Cerebellar nuclear complex (tissue), 1 donor: ENCODE data around the gene FARSB.
"Not testable (repeated sequence)": the region's sequence is repeated elsewhere in the genome, so short reads cannot be mapped to it uniquely, and the experiment has no call there.

Experiments
- DNase-seq, 2 experiments: peaks; one replicate each; lab custom pipeline; 2025; lab: John Stamatoyannopoulos, UW

FARSB gene

DNA sequence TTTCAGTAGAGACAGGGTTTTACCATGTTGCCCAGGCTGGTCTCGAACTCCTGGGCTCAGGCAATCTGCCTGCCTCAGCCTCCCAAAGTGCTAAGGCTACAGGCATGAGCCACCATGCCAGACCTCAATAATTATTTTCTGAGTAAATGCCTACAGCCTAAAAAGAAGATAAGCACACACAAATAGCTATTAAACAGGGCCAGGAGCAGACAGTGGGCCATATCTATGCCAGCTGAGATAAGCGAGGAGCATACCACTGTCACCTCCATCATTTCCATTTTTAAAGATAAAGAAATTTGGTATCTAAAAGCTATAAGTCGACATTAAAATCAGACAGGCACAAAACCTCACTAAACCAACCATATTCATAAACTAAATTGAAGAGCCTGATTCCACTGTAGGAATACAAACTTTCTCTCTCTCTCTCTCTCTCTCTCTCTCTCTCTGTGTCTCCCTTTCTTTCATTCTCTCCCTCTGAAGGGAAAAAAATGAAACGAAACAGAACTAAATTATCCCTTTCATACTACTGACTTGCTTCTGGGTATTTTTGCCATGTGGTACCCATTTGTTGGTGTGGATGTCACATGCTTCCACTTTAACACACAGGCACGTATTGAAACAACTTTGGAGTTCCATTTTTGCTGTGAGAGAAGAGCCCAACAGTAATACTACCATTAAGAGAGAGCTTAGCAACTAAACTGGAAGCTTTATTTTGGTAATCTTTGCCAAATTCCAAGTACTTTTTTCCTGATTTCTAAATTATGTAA is 51.0 kb downstream of the FARSB start:
- no peak for DNase-seq

DNA sequence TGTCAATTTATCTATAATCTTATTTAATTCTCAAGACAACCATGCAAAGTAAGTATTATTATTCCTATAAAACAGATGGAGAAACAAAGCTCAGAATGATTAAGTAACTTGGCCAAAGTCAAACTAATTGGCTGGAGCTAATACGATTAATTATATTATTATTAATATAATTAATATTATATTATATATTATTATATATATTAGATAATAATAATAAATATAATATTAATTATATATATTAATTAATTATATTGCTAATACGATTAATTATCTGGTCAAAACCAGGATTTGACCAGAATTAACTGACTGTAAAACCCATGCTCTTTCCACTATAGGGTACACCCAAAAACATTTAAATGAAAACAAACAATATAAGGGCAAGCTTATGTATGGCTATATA is 52.4 kb downstream of the FARSB start:
- no peak for DNase-seq

DNA sequence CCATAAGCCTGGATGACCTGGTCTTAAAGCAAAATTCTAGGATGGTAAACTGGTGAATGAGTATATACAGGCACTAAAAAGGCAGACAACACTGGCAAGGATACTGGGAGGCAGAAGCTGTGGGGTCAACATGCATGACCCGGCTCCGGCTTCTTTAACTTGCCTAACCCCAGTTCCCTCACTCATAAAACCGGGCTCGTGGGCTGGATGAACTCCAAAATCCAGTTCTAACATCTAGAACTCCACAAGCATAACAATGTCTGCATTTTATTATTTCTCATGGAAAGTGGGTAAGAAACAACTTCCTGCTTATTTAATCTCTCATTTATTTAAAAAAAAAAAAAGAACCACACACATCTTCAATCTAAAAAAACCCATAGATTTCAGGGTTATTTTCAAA is 57.3 kb downstream of the FARSB start:
- DNase-seq = no peak

DNA sequence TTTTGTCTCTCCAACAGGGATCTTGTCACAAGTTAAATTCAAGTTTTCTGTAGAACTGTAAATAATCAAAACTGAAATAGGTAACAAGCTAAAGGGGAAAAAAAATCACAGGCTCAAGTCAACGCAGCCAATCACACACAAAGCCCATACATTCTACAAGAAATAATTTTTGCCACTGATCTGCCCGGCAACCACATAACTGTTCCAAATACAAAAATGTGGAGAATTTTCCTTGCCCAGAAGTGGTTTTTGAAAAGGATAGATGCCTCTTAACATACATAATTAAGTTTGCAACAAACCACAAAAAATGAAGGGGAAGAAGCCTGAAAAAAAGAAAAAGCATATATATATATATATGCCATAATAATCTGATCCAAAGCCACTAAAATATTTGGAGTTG is 60.3 kb downstream of the FARSB start:
- no peak for DNase-seq

DNA sequence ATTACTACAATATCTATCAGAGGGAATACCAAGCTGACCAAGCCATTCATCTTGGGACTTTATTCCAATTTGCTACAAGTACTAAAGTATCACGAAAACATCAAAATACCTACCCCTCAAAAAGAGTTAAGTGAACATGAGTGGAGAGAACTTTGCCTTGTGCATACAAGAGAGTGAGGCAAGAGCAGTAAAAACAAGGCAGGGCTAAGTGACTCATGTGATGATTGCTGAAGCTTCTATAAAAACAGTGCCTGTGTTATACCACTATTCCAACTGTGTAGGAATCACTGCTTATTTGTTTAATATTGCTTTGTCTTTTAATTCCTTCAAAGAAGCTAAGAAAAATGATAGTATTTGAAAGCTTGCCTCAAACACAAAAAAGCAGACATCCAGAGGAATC is 61.2 kb downstream of the FARSB start:
- no peak for DNase-seq

DNA sequence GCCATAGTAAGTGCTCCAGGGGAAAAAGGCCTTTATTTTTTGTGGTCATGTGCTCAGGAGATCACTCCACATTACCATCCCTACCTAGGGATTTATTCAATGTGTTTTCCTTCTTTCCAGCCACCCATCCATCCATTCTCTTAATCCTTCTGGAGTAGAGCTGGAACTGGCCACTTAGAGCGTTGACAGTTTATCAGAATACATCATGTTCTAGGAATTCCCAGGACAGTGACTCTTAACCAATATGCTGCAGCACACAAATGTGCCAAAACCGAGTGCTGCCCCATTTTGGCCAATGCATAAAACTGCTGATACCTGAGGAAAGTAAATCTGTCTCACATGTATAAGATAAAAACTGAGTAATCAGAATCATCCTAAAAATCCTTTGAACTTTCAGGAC is 63.7 kb downstream of the FARSB start:
- no peak for DNase-seq

DNA sequence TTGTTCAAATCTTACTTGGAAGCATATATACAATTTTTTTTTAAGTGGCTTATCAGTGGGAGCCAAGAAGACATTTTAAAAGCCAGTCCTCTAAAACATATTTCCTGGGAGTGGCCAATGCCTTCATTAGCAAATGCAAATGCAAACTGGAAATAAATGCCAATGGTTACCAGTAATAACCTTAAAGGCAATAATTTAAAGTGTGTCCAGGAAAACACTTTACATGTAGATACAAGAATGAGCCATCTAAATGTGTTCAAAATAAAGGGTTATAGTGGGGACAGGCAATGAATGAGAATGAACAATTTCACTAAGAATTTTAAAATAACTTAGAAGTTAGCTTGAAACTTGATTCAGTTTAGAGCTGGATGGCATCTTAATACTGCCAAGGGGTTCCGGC is 64.2 kb downstream of the FARSB start:
- DNase-seq = no peak

DNA sequence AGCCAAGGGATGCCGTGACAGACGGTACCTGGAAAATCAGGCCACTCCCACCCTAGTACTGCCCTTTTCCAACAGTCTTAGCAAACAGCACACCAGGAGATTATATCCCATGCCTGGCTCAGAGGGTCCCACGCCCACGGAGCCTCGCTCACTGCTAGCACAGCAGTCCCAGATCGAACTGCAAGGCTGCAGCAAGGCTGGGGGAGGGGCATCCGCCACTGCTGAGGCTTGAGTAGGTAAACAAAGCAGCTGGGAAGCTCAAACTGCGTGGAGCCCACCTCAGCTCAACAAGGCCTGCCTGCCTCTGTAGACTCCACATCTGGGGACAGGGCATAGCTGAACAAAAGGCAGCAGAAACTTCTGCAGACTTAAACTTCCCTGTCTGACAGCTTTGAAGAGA is 71.3 kb downstream of the FARSB start:
- DNase-seq = not testable (repeated sequence)

DNA sequence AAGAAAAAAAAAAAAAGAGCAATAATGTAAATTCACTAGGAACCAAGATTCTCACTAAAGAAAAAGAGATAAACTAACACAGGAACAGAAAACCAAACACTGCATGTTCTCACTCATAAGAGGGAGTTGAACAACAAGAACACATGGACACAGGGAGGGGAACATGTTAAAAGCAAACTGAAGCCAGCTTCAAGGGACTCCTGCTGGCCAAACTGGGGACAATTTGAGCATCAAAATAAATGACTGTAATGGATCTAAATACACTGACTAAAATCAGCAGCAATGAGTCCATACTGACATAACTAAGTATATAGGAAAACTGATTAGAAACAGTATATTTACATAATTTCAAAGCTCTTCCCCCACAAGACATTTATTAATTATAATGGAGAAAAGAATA is 73.0 kb downstream of the FARSB start:
- no peak for DNase-seq

DNA sequence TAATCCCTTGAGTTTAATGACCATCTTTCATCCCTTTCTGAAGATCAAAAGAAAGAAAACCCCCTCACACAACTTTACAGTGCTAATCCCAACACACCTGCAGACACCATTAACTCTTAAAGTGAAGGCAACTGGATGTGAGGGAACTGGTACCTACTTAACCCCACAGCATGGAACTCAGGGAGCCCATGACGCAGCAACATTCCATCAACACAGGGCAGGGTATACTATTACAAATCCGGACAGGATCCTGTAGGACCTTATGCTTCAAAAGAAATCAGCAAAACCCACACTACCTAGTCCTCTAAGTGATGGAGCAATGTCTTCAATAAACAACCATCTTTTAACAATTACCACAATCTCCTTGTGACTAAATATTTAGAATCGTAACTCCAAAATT is 78.6 kb downstream of the FARSB start:
- no peak for DNase-seq

DNA sequence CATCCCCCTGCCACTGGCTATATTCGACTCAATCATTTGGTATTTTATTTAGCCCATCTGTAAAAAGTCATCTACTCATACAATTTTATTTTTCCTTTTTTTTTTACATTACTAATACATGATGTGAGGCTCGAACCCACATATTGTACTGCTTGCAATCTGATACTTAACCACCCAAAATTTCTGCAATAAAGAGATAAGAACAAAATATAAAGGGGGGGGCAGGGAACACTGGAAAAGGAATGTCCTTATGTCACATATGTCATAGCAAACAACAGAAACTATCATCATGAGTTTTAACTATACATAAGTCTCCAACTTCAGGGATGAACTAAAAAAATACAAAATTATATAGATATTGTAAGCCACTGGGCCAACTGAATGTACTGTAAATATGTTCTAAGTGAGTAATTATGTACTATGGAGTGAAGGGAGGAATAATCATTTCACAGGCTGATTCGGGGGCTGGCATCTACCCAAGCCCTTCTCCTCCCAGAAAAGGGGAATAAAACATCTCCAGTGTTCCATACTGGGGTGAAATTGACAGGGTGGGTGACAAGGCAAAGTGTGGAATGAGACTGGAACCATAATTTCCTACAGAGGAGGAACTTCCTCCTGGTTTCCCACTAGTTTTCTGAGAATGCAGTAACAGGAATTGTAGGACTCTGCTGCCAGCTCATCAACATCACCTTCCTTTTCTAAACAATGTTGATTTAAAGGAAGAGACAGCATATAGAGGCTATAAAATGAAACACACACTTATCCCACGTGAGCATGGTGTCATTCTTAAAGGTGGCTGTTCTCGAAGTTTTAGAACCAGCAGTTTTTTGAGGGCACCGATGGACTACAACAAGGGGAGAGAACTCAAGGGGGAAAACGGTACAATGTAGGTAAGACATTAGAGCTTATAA is 79.5 kb downstream of the FARSB start:
- DNase-seq = no peak

DNA sequence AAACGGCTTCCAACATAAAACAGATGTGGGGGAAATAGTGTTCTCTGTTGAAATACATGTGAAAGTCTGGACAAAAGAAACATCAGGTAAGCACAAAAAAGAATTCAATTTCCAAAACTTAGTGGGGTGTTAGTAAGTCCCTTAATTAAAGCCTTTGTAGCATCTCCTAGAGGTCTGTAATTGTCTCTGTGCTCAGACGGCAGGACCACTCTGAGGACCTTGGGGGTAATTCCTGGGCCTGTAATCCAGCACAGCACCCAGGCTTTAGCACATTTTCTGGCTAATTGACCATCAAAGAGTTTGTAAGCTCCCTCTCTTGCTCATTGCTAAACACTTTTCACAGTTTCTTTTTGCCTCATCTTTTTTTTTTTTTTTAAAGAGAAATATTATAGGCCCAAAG is 80.3 kb downstream of the FARSB start:
- no peak for DNase-seq

DNA sequence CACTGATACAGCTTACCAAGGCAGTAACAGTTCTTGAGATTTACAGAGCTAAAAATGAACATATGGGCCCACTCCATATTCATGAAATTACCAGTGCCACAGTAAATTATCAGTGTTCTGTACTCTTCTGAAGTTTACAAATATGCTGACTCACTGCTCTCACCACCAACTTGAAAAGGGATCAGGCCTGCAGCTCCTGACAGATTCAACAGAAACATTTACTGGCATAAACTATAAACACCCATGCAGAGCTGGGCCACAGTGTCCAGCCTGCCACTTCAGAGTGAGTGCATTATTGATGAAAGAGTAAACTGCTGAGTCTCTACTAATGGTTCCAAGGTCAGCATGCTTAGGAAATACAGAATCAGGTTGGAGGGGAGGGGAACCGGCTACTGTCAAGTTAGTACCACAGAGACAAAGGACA is 83.1 kb downstream of the FARSB start:
- DNase-seq = no peak

DNA sequence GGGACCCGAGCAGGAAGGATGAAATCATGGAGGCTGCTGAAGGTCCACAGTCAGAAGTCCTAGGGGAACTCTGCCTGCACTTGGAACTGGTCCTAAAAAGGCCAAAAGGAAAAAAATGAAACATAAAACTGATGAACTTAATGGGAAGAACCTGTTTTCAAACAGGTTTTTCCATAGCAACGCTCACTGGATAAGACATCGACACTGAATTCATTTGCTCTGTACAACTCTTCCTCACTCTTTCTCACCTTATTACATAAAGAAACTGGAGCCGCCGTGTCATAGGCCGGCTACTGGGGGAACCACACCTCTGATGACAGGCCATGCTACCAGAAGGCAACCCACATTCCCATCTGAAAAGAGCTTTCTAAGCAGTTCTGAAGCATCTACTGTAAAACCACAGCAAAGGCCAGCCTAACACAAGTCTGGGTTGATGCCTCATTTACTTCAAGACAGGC is 83.6 kb downstream of the FARSB start:
- no peak for DNase-seq

DNA sequence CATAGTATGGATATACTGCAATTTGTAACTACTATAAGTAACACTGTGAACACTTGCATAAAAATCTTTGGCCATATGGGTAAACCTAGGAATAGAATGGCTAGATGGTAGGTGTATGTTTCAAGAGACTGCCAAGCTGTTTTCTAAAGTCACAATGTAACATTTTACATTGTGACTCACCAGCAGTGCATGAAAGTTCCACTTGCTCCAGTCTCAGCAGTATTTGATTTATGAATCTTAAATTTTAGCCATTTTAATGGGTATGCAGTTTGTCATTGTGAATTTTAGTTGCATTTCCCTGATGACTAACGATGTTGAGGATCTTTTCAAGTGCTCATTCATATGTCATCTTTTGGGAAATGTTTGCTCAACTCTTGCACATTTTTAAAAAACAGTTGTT is 86.1 kb downstream of the FARSB start:
- DNase-seq = no peak

DNA sequence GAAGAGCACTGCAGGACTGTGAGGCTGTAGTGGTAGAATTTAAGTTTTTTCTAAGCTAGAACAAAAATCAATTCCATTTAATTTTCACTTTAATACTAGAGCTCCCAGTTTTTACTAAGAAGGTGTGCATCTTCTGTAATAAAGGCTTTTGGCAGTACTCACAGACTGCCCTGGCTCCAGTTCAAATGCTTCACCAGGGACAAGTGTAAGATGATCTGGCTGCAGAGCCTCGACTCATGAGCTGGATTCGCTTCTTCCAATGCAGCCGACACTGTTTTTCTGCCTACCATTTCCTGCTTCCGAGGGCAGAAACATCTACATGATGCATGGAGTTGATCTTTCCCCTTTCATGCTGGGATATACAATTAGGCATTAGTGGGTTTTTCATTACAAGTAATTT is 87.0 kb downstream of the FARSB start:
- peak in 1 of 2 experiments; percentile 57 for DNase-seq

DNA sequence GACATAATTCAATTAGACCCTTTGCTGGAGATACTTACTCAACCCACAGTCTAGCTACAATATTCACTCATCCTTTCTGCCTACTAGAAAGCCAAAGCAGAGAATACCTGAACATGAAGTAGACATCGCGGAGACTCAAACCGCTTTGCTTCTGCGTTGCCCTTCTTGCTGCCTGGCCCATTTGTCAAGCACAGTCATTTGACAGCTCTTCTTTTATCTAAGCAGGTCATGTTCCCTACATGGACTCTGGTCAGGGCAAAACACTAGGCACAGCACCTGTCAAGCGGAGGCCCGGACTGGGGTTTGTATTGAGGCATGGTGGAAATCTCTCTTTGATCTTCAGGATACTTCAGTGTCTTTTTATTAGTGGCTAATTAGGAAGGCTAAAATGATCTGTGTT is 89.7 kb downstream of the FARSB start:
- no peak for DNase-seq

DNA sequence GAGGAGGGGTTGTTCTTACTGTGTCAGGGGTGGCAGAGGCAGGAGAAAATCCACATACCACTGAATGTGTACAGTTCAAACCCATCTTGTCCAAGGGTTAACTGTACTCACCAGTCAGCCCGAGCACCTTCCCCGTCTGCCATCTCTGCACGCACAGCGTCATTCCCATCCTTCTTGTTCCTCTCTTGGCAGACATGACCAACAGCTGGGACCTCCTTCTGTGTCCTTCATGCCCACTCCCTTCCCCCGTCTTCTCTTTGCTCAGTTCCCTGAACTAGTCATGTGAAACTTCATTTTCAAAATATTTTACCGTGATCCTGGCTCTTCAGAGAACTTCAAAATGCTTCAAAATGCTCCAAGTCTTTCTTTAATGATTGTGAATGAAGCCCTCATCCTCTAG is 92.0 kb downstream of the FARSB start:
- DNase-seq = no peak

DNA sequence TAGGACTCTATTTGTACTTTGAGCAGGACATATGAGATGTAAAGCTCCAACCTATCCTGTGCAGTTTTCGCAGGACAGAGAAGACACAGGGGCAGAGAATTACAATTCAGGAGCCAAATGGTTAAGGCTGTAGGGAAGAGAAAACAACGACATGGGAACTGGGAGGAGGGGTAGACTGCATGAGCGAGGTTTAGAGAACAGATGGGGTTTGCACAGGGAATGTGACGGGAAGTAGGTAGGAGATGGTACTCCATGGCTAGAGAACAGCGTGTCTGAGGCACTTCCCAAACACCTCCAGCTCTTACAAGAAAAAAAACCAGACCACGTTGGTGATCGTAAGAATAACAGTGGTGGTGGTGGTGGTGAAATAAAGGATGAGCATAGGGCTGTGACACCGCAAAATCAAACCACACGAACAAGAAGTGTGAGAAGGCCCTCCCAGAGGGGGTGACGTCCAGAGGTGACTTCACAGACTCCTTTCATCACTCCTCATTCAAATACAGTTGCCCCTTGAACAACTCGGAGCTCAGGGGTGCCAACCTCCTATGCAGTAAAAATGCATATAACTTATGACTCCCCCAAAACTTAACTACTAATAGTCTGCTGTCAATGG is 92.7 kb downstream of the FARSB start:
- DNase-seq = no peak

DNA sequence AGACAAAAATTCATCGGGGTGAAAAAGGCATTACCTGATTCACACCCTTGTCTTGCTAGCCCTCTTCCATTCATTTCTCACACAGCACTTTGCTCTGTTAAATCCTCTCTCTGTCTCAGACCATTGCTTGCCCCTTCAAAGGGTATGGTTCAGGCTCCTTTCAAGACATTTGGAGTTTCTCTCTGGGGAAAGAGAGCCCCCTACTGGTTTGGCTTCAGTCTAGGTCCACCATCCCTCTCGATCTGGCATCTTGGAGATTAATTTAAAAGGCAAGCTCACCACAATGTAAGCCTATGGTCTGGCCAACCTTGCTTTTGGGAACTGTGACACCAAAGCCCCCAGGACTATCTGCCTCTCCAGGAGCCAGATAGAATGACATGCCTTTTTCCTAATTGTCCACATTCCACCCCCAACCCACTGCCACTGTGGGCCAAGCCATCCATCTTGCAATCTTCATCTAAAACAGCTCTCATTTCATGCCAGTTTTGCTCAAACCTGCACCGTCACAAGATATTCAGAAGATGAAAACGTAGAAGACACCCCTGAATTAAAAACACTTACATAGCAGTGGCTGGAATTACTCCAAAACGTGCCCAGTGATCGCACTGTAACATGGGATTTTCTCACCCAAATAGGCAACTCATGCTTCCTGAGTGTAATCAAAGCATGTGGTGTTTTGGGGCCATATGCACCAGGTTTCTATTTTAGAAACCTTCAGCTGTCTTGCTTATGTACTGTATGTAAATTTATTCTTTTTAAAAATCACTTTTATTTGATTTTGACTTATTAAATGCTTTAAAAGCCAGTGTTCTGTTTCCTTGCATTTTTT is 93.9 kb downstream of the FARSB start:
- DNase-seq = peak in 1 of 2 experiments; percentile 43

DNA sequence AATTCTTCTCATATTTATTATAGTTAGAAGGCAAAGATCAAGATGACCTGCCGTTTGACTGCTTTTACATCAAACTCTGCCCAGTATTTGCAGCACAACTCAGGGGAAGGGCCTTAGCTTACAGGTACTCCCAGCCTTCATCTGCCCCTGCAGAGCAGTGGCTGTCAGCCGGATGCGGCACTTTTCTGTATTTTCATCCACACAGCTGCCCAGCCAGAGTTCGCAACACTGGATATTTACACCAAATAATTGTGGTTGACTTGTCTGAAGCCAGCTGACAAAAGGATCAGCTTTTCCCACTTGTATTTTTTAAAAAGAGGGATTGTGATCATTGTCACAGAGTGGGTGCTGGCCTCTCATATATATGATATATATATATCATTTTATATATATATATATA is 94.7 kb downstream of the FARSB start:
- DNase-seq = no peak

DNA sequence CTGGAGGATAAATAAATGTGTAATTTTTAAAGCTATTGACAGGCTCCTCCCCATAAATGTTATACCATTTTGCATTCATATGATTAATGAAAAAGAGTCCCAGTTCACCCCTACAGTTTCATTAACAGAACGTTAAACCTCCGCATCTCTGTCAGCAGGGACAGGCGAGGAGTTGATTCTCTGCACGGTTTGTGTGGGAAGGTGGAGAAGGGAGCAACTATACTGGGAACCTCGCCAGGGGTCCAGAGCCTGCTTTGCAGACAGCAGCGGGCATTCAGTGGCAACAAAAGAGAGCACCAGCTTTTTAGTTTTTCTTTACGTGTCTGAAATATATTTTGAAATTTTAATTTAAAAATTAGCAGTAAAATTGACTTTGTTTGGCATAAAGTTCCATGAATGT is 101.4 kb downstream of the FARSB start:
- DNase-seq = no peak
